ENCODE results near the gene NMD3.
A peak's percentile ranks its signal among the peaks of the same experiment; 100 is the strongest.

Gene NMD3

GRCh38 chr3:161254861-161255260 lies 33.8 kb downstream of the NMD3 start:
- no peak overlapping the region for H3K4me3 ChIP-seq (ENCODE audit: low read depth, low read length)
- POLR2A ChIA-PET, result no interaction called here
- DNase-seq (ENCODE audit: low read depth, low spot score), result no peak
- CTCF ChIA-PET, result no interaction called here
- no peak for TF ChIP-seq CTCF (IDR thresholded peaks at IDR 0.05; ENCODE audit: insufficient read depth, low read length, missing control alignments)

DNA sequence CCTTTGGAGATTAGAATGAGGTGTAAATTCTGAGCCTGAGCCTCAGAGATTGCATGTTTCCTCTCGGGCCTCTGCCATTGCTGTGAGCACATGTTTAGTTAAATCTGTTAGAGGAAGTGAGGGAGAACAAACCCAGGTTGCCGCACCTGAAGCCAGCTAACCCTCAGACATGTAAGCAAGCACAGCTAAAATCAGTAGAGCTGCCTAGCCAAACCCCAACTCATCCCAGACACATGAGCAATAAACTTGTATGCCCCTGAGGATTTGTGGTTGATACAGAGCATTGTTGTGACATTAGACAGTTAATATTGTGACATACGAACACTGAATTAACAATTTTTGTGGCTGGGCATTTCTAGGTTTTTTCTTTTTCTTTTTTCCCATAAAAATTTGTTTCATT lies 41.9 kb downstream of the NMD3 start:
- H3K4me3 ChIP-seq (ENCODE audit: low read depth, low read length), result no peak overlapping the region
- DNase-seq (ENCODE audit: low read depth, low spot score), result peak; percentile 40
- ChIA-PET CTCF (no interaction called here), POLR2A (no interaction called here)
- TF ChIP-seq CTCF (IDR thresholded peaks at IDR 0.05; ENCODE audit: insufficient read depth, low read length, missing control alignments), result no peak

DNA sequence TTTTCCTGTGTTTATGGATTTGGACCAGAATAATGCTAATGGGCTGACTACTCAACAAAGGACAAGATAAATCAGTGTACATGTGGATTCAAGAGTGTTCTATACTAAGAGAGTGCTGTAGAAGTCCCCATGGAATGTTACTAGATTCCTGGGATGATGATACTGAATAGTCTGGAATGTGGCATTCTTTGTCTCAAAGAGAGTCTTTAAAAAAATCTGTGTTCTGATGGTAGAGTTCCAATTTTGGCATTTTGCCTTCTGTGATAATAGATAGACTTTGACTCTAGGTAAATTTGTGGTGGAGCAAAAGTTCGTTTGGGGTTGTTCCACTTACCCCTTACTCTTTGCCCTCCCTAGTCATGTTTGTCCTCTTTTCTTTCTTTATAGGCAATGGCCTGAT lies 43.7 kb downstream of the NMD3 start:
- peak; percentile 24 for DNase-seq (ENCODE audit: low read depth, low spot score)
- no peak for TF ChIP-seq CTCF (IDR thresholded peaks at IDR 0.05; ENCODE audit: insufficient read depth, low read length, missing control alignments)
- H3K4me3 ChIP-seq (ENCODE audit: low read depth, low read length), result no peak overlapping the region
- POLR2A ChIA-PET, result no interaction called here
- CTCF ChIA-PET, result no interaction called here

- ChIA-PET CTCF (interaction anchor here (1.7 kb wide), 1 partner anchor 9 kb away, joined by 13 read pairs; no protein-coding TSS in a partner anchor), POLR2A (no interaction called here)
- TF ChIP-seq CTCF (IDR thresholded peaks at IDR 0.05; ENCODE audit: insufficient read depth, low read length, missing control alignments), result no peak
- no peak for DNase-seq (ENCODE audit: low read depth, low spot score)
- H3K4me3 ChIP-seq (ENCODE audit: low read depth, low read length), result no peak overlapping the region
These were observed 44.9 kb downstream of the NMD3 start for GRCh38 chr3:161265916-161266571.

DNA sequence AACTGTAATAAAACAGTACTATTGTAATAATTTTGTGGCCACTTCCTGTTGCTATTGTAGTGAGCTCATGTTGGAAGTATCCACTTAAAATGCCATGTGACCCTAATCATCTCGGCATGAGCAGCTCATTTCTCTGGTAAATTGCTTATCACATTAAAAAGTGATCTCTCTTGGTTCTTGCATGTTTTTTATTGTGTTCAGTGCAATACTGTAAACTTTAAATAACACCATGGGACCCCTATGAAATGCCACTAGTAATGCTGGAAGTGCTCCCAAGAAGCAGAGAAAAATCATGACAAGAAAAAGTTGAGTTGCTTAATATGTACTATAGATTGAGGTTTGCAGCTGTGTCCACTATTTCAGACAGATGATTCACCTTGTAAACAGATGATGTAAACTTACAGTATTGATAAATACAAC lies 45.6 kb downstream of the NMD3 start:
- POLR2A ChIA-PET, result no interaction called here
- peak; percentile 49 for DNase-seq (ENCODE audit: low read depth, low spot score)
- no peak for TF ChIP-seq CTCF (IDR thresholded peaks at IDR 0.05; ENCODE audit: insufficient read depth, low read length, missing control alignments)
- CTCF ChIA-PET, result interaction anchor here (0.7 to 1.7 kb wide), 2 partner anchors 9 to 44 kb away, joined by 3 to 13 read pairs; no protein-coding TSS in a partner anchor
- H3K4me3 ChIP-seq (ENCODE audit: low read depth, low read length), result no peak overlapping the region

- DNase-seq (ENCODE audit: low read depth, low spot score), result no peak
- ChIA-PET CTCF (interaction anchor here (0.7 to 1.7 kb wide), 2 partner anchors 8 to 155 kb away, joined by 3 to 13 read pairs; no protein-coding TSS in a partner anchor), POLR2A (no interaction called here)
- H3K4me3 ChIP-seq (ENCODE audit: low read depth, low read length), result no peak overlapping the region
- no peak for TF ChIP-seq CTCF (IDR thresholded peaks at IDR 0.05; ENCODE audit: insufficient read depth, low read length, missing control alignments)
These were observed 46.5 kb downstream of the NMD3 start for GRCh38 chr3:161267646-161268045.
